ENCODE data around the gene AKT1S1. TPM values are rescaled to one million over a fixed set of nuclear protein-coding genes. Genes with fewer than 3 reads are reported as not detected.

Gene AKT1S1
- total RNA-seq, 4 donors from 2014 or later: 17.2 to 30.5 (median 23.3) TPM

DNA sequence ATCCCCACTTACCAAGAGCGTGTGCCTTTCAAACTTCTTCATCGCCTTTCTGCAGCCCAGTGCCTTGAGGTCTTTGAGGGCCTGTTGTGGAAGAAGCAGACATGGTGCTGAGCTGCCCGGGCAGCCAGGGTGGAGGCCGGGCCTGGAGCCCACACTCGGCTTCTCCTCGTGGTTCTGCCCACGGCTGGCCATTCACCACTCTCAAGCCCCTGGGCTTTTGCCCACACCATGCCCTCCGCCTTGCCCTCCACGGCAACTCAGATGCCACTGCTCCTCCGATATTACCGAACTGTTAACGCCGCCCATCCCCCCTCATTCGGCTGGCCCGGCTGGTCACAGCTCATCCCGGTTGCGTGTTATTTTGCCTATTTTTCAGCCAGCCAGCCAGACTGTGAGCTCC is 14.2 kb upstream of the AKT1S1 start:
- H3K9me3 ChIP-seq: no peaks in the 10 kb centered on the region
- H3K4me1 ChIP-seq: peaks cover 0 to 19% (median 10%) of the 10 kb centered on the region in 4 donors
- H3K4me3 ChIP-seq: no peak overlapping the region
- no peaks in the 10 kb centered on the region for H3K27me3 ChIP-seq
- no peak for DNase-seq
- TF ChIP-seq POLR2A (IDR thresholded peaks at IDR 0.05): no peak
- TF ChIP-seq, protein P1, sequence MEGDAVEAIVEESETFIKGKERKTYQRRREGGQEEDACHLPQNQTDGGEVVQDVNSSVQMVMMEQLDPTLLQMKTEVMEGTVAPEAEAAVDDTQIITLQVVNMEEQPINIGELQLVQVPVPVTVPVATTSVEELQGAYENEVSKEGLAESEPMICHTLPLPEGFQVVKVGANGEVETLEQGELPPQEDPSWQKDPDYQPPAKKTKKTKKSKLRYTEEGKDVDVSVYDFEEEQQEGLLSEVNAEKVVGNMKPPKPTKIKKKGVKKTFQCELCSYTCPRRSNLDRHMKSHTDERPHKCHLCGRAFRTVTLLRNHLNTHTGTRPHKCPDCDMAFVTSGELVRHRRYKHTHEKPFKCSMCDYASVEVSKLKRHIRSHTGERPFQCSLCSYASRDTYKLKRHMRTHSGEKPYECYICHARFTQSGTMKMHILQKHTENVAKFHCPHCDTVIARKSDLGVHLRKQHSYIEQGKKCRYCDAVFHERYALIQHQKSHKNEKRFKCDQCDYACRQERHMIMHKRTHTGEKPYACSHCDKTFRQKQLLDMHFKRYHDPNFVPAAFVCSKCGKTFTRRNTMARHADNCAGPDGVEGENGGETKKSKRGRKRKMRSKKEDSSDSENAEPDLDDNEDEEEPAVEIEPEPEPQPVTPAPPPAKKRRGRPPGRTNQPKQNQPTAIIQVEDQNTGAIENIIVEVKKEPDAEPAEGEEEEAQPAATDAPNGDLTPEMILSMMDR (IDR thresholded peaks at IDR 0.05): no peak
- H3K27ac ChIP-seq: no peak overlapping the region
- peaks cover 0 to 9% (median 0%) of the 10 kb centered on the region in 3 donors for H3K36me3 ChIP-seq

DNA sequence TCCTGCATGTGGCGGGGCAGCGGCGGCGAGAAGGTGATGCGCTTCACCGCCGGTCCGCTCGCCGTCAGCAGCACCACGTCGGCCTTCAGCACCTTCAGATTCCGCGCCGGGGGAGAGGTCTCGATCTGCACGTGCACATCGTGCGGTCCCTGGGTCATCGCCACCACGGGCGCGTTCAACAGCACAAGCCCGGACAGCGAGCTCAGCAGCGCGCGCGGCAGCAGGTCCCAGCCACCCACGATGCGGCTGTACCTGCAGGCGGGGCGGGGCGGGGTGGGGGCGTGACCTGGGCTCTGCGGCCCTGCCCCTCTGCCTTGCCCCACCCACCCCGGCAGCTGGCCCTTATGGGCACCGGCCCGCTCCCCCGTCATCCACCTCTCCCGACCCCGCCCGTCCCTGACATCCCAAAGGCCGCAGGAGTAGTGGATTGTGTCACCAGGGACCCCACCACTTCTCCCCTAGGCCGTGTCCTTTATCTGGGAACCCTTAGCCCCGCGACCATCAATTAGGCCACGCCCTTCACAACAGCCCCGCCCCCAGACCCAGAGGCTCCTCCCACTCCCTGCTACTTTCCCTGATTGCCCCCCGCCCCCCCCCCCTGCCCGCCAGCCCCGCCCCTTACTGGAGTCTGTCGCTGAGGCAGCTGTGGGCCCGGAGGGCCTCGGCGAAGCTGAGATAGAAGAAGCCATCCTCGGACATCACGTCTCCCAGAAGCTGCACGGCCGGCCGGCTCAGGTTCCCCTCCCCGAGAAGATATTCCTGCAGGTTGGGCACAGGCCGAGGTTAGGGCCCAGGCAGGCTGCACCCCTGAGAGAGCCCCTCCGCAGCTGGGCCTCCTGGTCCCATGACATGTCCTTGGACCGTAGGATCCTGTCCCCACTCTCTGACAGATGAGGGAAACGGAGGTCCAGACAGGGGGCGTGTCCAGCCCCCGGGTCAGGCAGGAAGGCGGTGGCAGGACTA is 13.5 kb upstream of the AKT1S1 start:
- peak overlapping the region; percentile 36 to 52 (median 43) for H3K4me3 ChIP-seq
- DNase-seq: peak; percentile 71 to 83 (median 81)

DNA sequence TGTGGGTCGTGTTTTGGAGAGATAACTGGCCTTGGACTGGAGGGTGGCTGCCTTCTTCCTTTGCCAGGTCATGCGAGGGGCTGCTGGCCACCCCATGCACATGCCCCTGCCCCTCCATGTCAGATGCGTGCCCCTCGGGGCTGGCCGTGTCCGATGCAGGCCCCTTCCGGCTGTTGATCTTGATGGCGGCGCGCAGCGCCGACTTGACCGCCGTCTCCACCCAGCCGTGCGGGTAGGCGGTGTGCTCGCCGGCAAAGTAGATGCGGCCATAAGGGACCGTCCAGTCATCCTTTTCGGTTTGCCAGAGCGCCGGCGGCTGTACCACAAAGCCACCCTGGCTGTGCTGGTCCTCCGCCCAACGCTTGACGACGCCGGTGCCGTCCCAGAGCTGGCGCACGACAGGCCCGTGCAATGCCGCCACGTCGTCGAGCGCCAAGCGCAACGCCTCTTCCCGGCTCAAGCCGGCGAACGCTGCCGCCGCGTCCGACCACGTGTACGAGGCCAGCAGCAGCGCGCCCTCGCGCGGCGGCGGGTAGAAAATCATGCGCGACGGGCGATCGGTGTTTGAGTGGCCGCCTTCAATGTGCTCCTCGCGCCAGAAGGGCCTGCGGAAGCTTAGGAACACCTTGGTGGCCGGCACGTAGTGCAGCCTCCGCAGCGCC is 12.7 kb upstream of the AKT1S1 start:
- Histone ChIP-seq H3K27ac (peak overlapping the region in 2 of 4 donors; percentile 25 to 63), H3K4me3 (peak overlapping the region; percentile 36 to 52 (median 43))

More for the DNA sequence above, 13.5 kb upstream of the AKT1S1 start:
- Histone ChIP-seq H3K27me3 (no peaks in the 10 kb centered on the region), H3K9me3 (no peaks in the 10 kb centered on the region), H3K36me3 (peaks cover 0 to 12% (median 0%) of the 10 kb centered on the region in 3 donors), H3K4me1 (peaks cover 0 to 14% (median 10%) of the 10 kb centered on the region in 4 donors), H3K27ac (peak overlapping the region in 2 of 4 donors; percentile 25 to 63)
- no peak for TF ChIP-seq POLR2A (IDR thresholded peaks at IDR 0.05)
- TF ChIP-seq, protein P1 (IDR thresholded peaks at IDR 0.05): no peak

DNA sequence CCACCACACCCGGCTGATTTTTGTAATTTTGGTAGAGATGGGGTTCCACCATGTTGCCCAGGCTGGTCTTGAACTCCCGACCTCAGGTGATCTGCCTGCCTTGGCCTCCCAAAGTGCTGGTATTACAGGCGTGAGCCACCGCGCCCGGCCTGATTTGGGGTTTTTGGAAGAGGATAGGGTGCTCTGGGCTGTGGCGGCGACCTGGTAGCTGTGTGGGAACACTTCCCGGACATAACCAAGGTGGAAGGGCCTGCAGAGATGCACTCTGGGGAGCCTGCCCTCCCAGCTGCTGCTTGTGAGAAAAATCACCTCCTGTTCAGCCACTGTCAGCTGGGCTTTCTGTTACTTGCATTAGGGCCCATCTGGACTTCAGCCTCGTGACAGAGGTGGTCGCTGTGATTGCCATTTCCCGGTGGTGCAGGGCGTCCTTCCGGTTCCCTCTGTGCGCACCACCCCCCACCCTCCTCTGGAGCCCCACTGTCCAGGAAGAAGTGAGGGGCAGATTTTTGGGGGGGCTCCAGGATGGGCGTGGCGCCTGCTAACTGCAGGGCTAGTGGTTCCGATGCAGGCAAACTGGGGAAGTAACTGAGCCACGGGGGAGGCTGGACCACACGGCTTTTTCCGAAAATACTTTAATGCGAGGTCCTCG is 12.0 kb upstream of the AKT1S1 start:
- peaks cover 0 to 27% (median 0%) of the 10 kb centered on the region in 3 donors for H3K36me3 ChIP-seq
- no peak for DNase-seq
- peaks cover 0 to 14% (median 8%) of the 10 kb centered on the region in 4 donors for H3K4me1 ChIP-seq
- no peaks in the 10 kb centered on the region for H3K9me3 ChIP-seq
- H3K27me3 ChIP-seq: no peaks in the 10 kb centered on the region
- H3K27ac ChIP-seq: no peak overlapping the region
- TF ChIP-seq, protein P1 (IDR thresholded peaks at IDR 0.05): no peak
- TF ChIP-seq POLR2A (IDR thresholded peaks at IDR 0.05): no peak
- H3K4me3 ChIP-seq: no peak overlapping the region

More for the DNA sequence above, 12.7 kb upstream of the AKT1S1 start:
- peak; percentile 70 to 87 (median 82) for DNase-seq
- Histone ChIP-seq H3K36me3 (peaks cover 0 to 20% (median 0%) of the 10 kb centered on the region in 3 donors), H3K9me3 (no peaks in the 10 kb centered on the region), H3K27me3 (no peaks in the 10 kb centered on the region), H3K4me1 (peaks cover 0 to 14% (median 8%) of the 10 kb centered on the region in 4 donors)
- TF ChIP-seq, protein P1 (IDR thresholded peaks at IDR 0.05): peak; percentile 72 to 82 (median 76)
- no peak for TF ChIP-seq POLR2A (IDR thresholded peaks at IDR 0.05)

DNA sequence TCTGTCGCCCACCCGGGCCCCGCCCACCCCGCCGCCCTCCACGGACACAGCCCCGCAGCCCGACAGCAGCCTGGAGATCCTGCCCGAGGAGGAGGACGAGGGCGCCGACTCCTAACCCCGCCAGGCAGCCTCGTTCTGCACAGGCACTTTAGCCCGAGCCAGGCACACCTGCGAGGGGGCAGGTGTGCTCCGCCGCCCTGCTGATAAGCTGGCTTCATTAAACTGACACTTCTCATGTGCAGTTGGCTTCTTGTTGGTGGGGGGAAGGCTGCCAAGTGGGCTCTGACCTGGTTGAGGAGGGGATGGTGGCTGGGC is 11.3 kb upstream of the AKT1S1 start:
- DNase-seq: no peak
- Histone ChIP-seq H3K27ac (no peak overlapping the region), H3K4me3 (no peak overlapping the region), H3K27me3 (no peaks in the 10 kb centered on the region), H3K4me1 (peaks cover 0 to 14% (median 8%) of the 10 kb centered on the region in 4 donors), H3K9me3 (no peaks in the 10 kb centered on the region), H3K36me3 (peaks cover 0 to 34% (median 0%) of the 10 kb centered on the region in 3 donors)
- TF ChIP-seq, protein P1 (IDR thresholded peaks at IDR 0.05): no peak
- TF ChIP-seq POLR2A (IDR thresholded peaks at IDR 0.05): no peak
